Measurements from ENCODE around the gene UMOD.

The UMOD gene

DNA sequence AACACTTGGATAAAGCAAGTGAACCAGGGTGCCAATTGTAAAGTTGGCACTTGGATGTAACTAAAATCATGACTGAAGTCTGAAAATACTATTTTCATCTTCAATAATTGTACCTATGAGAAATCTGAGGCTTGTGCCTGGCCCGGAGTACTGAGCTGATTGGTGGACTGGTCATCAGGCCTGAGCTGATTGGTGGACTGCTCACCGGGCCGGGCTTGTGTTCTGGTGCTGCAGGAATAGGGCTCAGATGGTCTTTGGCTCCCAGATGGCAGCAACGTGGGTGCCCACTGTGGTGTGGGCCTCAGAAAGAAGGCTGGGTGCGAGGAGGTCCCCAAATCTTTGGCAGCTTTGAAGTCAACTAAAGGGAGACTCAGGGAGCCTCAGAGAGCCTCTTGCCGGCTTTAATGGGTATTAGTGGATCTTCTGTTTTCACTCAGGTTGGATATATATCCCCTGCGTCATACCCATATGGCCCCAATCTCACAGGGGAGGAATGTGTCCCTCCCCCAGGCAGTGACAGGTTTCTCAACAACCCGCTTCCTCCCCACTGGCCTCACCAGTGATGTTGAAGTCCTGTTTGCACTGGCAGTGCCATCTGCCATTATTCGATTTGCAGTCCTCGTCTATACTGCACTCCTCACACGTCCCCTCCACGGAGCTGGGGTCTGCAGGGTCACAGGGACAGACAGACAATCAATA, 4.7 kb downstream of the UMOD start:
- no peak overlapping the region for H3K4me3 ChIP-seq (ENCODE audit: low read depth, low read length)
- no peak for TF ChIP-seq CTCF (IDR thresholded peaks at IDR 0.05; ENCODE audit: borderline replicate concordance, insufficient read depth, low read depth, low read length)

GRCh38 chr16:20344611-20345010, 7.9 kb downstream of the UMOD start:
- no peak overlapping the region for H3K4me3 ChIP-seq (ENCODE audit: low read depth, low read length)
- TF ChIP-seq CTCF (IDR thresholded peaks at IDR 0.05; ENCODE audit: borderline replicate concordance, insufficient read depth, low read depth, low read length), result no peak

DNA sequence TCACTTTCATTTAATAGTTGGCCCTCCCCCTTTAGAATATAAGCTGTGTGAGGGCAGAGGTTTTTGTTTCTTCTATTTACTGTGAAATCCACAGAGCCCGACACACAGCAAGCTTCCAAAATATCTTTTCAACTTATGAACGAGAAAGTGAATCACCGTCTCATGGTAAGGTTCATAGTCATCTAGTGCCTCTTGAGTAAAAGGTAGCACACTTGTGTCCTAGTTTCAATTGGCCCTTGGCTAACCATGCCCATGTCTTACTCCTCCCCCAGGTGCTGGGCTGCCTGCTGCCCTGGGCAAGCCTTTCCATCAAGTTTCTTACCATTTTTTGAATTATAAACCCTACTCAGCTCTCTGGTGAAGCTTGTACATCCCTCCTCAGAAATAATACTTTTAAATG, 12.8 kb downstream of the UMOD start:
- no peak for TF ChIP-seq CTCF (IDR thresholded peaks at IDR 0.05; ENCODE audit: borderline replicate concordance, insufficient read depth, low read depth, low read length)
- H3K4me3 ChIP-seq (ENCODE audit: low read depth, low read length), result no peak overlapping the region

DNA sequence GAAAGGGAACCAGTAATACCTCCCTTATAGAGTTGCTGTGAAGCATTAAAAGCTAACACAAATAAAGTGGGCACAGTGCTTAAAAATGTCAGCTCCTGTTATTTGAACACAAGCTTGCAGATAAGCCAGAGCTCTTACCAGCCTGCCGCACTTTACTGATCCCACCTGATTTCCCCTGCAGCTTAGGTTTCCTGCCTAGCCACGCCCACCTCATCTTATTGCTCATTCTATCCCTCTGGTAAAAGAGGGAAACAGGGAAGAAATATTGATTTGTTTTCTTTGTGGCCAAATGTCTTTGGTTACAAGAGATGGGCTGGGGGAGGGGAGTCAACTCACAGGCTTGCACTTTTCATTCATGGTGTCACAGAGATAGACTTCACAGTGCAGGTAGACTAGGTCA, 15.6 kb downstream of the UMOD start:
- TF ChIP-seq CTCF (IDR thresholded peaks at IDR 0.05; ENCODE audit: borderline replicate concordance, insufficient read depth, low read depth, low read length), result no peak
- no peak overlapping the region for H3K4me3 ChIP-seq (ENCODE audit: low read depth, low read length)

GRCh38 chr16:20334396-20334795, 18.1 kb downstream of the UMOD start:
- no peak for TF ChIP-seq CTCF (IDR thresholded peaks at IDR 0.05; ENCODE audit: borderline replicate concordance, insufficient read depth, low read depth, low read length)
- H3K4me3 ChIP-seq (ENCODE audit: low read depth, low read length), result no peak overlapping the region

DNA sequence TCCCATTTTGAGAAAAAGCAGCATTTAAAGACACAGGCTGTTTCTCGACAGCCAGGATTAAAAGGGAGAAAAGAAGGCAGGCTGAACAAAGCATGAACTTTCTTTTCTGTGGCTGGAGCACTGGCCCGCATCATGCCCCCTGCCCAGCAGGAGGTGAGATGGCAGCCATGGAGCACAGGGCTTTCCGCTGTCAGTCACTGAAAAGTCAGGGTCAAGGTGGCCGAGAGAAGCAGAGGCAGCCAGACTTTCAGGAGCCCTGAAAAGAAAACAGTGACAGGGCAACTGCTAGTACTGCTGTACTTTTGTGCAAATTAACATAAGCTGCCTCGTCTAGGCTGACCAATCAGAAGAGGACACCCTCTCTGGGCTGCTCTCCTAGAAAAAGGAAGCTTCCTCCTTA, 19.4 kb downstream of the UMOD start:
- TF ChIP-seq CTCF (IDR thresholded peaks at IDR 0.05; ENCODE audit: borderline replicate concordance, insufficient read depth, low read depth, low read length), result no peak
- no peak overlapping the region for H3K4me3 ChIP-seq (ENCODE audit: low read depth, low read length)

GRCh38 chr16:20332411-20332810, 20.1 kb downstream of the UMOD start:
- no peak for TF ChIP-seq CTCF (IDR thresholded peaks at IDR 0.05; ENCODE audit: borderline replicate concordance, insufficient read depth, low read depth, low read length)

More at GRCh38 chr16:20332411-20332810, 20.1 kb downstream of the UMOD start:
- no peak overlapping the region for H3K4me3 ChIP-seq (ENCODE audit: low read depth, low read length)
